T-helper 1 cell treated with Interleukin-12 subunit alpha and Interleukin-12 subunit beta and Interleukin-4 antibody, amounts not matched to agents 30 ng/mL and 1 ng/mL, for 36 hours (primary cell): ENCODE data around the gene OR51B5. TPM values are rescaled to one million over a fixed set of nuclear protein-coding genes. Genes with fewer than 3 reads are reported as not detected.
"Not testable (repeated sequence)": the region's sequence is repeated elsewhere in the genome, so short reads cannot be mapped to it uniquely, and the experiment has no call there.

Experiments used
- intact Hi-C: fragments of 100-400 bp; cut with micrococcal nuclease; formaldehyde crosslinking; loops from one replicate; pipeline ENCODE4 v1.15.1; 2024
- total RNA-seq: library from RNA; stranded (reverse); gene quantifications from 2 replicates; pipeline ENCODE4 v1.2.3, GENCODE V29; 2022

The OR51B5 gene
- total RNA-seq, 1 donor from 2014 or later: not detected

DNA sequence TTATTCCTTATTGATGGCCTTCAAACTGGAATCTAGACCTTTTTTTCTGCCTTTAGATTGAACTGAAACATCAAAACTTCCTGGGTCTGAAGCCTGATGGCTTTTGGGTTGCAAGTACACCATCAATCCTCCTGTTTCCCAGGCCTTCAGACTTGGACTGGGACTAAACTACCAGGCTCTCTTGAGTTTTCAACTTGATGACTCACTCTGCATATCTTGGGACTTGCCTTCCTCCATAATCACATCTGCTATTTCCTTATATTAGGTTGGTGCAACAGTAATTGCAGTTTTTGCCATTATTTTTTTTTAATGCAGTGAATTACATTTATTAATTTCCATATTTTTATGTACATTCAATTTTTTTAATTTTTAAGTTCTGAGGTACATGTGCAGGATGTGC, 7.0 kb downstream of the OR51B5 start:
- intact Hi-C loops: no loop called here

DNA sequence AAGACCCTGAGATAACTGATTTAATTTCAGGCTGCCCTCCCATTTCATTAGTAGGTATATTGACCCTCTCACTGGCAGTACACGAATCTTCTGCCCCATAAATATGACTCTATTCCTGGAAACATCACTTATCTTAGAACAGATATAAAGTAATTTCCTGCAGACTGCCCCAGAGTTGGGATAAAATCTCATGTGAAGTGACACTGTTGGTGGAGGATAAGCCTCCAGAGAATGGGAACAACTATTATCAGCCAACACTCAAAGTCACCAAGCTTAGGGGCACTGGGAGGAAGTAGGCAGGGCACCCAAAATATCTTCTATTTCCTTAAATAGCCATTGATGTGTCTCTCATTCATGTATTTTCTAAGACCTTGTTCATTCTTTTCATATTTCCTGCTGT, 8.2 kb downstream of the OR51B5 start:
- intact Hi-C loops: no loop called here

DNA sequence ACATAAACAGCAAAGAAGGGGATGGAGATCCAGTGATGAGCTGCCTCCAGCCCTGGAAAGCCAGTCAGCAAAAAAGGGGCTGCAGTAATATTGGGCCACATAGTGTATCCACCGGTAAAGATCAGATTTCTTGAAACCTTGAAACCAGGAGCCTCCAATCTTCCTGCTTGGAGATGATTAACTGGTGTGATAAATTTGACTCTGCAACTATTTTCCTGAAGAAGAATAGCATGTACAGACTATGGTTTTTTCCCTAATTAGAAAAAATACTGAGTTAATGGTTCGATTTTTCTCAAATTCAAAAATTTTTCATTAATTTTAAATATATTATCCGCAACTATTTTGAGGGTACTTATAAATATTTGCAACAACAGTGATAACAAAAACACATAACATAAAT, 19.1 kb downstream of the OR51B5 start, which contains the start of gene OR51B2:
Gene OR51B2 (minus strand): TSS at position 101 of the 400 bp plus-strand sequence. CDS start 0 bp downstream, at position 101.
- intact Hi-C loops: no loop called here

DNA sequence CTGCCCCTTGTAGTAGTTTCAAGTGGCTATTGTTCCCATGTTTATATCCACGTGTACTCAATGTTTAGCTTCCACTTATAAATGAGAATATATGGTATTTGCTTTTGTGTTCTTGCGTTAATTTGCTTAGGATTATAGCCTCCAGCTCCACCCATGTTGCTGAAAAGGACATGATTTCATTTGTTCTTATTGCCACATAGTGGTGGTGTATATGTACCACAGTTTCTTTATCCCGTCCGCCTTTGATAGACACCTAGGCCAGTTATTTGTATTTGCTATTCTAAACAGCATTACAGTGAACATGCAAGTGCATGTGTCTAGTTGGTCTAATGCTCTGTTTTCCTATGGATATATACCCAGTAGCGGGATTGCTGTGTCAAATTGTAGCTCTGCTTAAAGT, 26.0 kb downstream of the OR51B5 start:
- intact Hi-C loops: no loop called here

DNA sequence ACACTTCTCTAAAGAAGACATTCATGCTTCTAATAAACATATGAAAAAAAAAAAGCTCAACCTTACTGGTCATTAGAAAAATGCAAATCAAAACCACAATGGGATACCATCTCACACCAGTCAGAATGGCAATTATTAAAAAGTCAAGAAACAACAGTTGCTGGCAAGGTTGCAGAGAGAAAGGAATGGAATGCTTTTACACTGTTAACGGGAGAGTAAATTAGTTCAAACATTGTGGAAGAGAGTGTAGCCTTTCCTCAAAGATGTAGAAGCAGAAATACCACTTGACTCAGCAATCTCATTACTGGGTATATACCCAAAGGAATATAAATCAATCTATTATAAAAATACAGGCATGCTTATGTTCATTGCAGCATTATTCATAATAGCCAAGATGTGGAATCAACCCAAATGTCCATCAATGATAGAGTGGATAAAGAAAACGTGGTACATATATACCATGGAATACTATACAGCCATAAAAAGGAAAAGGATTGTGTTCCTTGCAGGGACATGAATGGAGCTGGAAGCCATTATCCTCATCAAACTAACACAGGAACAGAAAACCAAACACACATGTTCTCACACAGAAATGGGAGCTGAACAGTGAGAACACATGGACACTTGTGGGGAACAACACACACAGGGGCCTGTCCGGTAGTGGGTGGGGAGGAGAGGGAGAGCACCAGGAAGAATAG, 29.8 kb downstream of the OR51B5 start:
- intact Hi-C loops: not testable (repeated sequence)

DNA sequence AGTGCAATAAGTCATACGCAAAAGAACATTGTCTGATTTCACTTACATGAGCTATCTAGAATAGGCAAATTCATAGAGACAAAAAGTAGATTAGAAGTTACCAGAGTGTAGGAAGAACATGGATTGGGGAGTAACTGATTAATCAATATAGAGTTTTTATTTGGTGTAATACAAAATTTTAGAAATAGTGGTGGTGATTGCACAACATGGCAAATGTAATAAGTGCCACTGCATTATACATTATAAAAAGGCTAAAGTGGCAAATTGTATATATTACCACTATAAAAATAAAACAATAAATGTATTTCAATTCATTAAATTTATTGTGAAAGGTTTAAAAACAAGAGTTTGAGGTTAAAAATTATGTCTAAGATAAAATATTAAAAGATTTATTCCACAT, 32.9 kb downstream of the OR51B5 start:
- intact Hi-C loops: no loop called here

DNA sequence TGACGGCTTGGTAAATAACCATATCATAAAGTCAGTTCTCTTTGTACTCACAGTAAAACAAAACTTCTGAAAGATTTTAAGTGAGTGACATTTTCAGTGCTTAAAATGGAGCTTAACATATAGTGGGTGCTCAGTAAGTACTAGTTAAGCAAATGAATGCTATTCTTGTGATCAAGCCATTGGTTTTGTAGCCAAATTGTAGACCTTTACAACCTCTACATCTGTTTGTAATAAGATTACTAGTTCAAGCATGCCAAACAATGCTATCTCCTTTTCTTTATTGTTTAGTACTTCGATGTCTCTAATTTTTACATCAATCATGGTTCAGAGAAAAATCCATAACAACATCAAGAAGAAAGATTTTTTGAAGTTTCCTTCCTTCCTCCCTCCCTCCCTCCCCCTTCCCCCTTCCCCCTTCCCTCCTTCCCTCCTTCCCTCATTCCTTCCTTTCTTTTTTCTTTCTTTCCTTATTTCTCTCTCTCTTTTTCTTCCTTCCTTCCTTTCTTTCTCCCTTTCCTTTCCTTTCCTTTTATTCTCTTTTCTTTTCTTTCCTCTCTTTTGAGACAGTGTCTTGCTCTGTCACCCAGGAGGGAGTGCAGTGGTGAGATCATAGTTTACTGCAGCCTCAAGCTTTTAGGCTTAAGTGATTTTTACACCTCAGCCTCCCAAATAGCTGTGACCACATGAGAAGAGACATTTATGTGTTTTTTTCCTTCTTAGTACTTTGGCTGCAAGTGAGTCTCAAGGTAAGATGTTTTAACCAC, 35.9 kb downstream of the OR51B5 start:
- intact Hi-C loops: no loop called here

DNA sequence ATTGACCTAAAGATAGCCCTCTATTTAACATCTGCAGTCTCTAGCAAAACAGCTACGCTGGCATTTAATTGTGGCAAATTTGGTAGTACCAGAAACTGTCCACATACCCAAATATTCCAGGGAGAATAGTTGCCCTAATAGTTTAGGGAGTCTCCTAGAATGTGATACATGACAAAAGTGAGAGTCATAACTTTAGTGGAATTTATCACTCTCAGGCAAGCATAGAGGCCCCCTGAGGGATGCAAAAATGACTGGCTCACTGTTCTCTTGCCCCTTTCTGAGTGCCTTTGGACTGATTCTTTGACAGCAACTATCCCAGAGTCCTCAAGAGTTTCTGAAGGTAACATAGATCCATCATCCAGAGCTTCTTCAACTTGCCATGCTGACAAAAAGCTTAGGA, 39.3 kb downstream of the OR51B5 start:
- intact Hi-C loops: no loop called here

DNA sequence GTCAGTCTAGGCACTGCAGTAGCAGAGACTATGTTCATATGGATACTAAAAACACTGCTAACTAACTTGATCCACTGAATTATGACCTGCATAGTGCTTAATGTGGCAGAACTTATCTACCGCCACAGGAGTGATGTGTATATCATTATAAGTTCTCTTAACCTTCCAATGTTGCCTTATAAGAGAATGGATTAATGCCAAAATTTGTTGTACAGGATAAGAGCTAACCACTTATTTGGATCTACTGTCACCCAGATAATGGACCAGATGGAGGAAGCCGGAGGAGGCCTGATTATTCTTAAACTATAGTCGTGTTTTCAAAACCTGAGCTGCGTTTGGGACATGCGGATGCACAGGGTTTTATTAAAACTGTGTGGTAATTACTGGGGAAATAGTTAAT, 39.7 kb downstream of the OR51B5 start:
- intact Hi-C loops: no loop called here

DNA sequence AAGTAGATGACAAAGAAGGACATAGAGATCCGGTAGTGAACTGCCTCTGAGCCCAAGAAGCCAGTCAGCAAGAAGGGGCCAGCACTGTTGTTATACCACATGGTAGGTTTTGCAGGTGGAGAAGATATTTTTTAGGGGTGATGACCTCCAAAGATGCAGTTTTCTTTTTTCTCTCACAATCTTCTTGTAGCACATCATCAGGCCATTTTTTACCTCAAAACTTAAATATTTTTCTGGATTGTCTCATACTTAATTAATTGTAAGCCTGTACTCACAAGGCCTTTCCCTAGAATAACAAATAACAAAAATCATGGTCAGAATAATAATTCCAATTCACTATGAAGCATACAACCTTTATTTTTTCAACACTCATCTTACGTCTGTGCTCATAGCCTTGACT, 41.5 kb downstream of the OR51B5 start, which contains the start of gene OR51B4:
Gene OR51B4 (minus strand): TSS at position 101 of the 400 bp plus-strand sequence. CDS start 0 bp downstream, at position 101.
- intact Hi-C loops: no loop called here

DNA sequence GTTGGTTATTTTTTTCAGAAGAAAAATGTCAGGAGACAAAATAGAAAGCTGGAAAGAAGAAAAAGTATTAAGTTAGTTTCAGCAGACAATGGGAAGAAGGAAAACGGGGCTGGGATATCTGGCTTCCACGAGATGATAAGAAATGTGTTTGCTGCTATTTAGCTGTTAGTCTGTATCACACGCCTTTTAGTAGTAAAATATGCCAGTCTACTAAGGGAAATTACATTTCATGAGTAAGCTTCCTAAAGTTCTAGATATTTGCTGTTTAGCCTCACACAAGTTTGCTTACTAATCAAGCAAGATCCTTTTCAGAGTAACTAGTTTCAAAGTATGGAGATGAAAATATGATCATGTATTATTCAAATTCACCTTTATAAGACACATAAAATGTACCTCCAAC, 43.1 kb downstream of the OR51B5 start:
- intact Hi-C loops: no loop called here

DNA sequence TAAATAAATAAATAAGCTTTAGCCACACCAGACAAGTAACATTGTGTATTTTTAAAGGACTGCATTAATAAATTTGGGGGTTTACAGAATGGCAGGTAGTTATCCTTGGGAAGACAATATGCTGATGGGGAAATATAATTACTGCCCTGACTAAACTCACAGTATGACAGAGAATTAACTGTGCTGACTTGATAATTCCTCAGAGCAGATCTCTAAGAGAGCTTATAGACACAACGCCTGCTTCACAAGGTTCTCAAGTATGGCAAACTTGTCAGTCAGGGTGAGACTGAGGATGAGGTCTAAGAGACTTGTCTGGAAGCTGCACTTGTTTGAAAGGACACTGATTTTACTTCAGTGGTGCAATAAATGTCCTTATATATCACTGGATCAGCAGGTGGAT, 44.9 kb downstream of the OR51B5 start:
- intact Hi-C loops: no loop called here

DNA sequence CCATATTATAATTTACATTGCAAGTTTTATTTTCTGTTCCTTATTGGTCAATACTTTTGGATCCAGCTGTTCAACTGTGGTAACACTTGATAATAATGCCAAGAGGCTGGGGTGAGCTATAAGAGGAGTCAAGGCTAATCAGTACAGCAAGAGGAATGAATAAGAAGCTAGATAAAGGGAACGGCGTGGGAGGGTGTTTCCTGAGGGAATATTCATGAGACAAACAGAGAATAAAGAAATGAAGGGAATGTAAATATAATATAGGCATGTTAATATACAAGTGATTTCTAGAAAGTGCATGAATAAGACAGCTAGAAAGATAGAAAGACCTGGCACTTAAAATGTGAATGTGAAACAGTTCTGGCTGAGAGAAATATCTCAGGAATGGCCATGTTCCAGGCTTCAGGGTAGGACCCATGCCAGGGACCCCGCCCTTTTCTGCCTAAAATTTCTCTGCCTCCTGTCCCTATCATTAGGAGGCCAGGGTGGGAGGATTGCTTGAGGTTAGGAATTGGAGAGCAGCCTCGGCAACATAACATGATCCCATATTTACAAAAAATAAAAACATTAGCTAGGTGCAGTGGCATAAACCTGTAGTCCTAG, 45.5 kb downstream of the OR51B5 start:
- intact Hi-C loops: no loop called here

DNA sequence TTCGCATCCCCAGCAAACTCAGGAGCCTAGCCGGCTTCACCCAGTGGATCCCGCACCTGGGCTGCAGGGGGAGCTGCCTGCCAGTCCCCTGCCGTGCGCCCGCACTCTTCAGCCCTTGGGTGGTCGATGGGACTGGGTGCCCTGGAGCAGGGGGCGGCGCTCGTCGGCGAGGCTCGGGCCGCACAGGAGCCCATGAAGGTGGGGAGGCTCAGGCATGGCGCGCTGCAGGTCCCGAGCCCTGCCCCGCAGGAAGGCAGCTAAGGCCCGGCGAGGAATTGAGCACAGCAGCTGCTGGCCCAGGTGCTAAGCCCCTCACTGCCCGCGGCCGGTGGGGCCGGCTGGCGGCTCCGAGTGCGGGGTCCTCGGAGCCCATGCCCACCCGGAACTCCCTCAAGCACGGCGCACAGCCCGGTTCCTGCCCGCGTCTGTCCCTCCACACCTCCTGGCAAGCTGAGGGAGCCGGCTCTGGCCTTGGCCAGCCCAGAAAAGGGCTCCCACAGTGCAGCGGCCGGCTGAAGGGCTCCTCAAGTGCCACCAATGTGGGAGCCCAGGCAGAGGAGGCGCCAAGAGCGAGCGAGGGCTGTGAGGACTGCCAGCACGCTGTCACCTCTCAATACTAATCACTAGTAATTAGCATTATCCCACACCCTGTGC, 48.9 kb downstream of the OR51B5 start:
- intact Hi-C loops: loop anchor here (5.0 kb wide), 1 partner anchor 87 kb away; no protein-coding TSS in a partner anchor

DNA sequence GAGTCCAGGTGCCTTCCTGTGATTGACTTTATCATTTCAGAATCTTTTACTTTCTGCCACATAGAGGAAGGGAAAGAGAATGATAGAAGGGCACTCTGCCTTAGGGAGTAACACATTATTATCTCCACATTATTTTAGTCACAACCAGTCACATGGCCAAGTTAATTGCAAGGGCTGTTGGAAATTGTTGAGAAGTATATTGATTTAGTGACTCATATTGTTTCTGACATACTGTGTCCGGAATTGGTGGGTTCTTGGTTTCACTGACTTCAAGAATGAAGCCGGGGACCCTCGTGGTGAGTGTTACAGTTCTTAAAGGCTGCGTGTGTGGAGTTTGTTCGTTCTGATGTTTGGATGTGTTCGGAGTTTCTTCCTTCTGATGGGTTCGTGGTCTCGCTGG, 50.3 kb downstream of the OR51B5 start:
- intact Hi-C loops: loop anchor here (5.0 kb wide), 1 partner anchor 86 kb away; no protein-coding TSS in a partner anchor

Other genes starting within 250 kb of the OR51B5 start
- not detected in 2 replicates for gene OR52A5, start 205.2 kb downstream of the OR51B5 start, total RNA-seq
- gene OR52A1, start 188.8 kb downstream of the OR51B5 start, total RNA-seq: not detected in 2 replicates
- not detected in 2 replicates for gene OR51V1, start 142.8 kb downstream of the OR51B5 start, total RNA-seq
- gene HBB, start 116.5 kb downstream of the OR51B5 start, total RNA-seq: not detected in 2 replicates
- gene HBD, start 109.0 kb downstream of the OR51B5 start, total RNA-seq: not detected in 2 replicates
- not detected in 2 replicates for gene HBG1, start 93.7 kb downstream of the OR51B5 start, total RNA-seq
- not detected in 2 replicates for gene HBG2, start 88.7 kb downstream of the OR51B5 start, total RNA-seq
- not detected in 2 replicates for gene HBE1, start 73.6 kb downstream of the OR51B5 start, total RNA-seq
- not detected in 2 replicates for gene OR51B4, start 41.6 kb downstream of the OR51B5 start, total RNA-seq
- not detected in 2 replicates for gene OR51B2, start 19.2 kb downstream of the OR51B5 start, total RNA-seq
- gene OR51B6, start 8.0 kb upstream of the OR51B5 start, total RNA-seq: not detected in 2 replicates
- gene OR51M1, start 40.3 kb upstream of the OR51B5 start, total RNA-seq: not detected in 2 replicates
- gene OR51Q1, start 78.6 kb upstream of the OR51B5 start, total RNA-seq: not detected in 2 replicates
- not detected in 2 replicates for gene OR51I1, start 98.0 kb upstream of the OR51B5 start, total RNA-seq
- gene OR51I2, start 105.8 kb upstream of the OR51B5 start, total RNA-seq: not detected in 2 replicates
- not detected in 2 replicates for gene OR52D1, start 145.2 kb upstream of the OR51B5 start, total RNA-seq
- 0.20 TPM in 1 of 2 replicates, not detected in the other for gene UBQLN3, start 166.4 kb upstream of the OR51B5 start, total RNA-seq
- gene UBQLNL, start 173.2 kb upstream of the OR51B5 start, total RNA-seq: 0.12 and 0.34 TPM in 2 replicates
- gene OR52H1, start 205.0 kb upstream of the OR51B5 start, total RNA-seq: 0.20 TPM in 1 of 2 replicates, not detected in the other
- gene OR52B6, start 237.4 kb upstream of the OR51B5 start, total RNA-seq: not detected in 2 replicates